ENCODE results near the gene SPPL3.

GRCh38 chr12:120798696-120799095 lies 105.5 kb downstream of the SPPL3 start:
- TF ChIP-seq POLR2AphosphoS5 (IDR thresholded peaks at IDR 0.05) (no peak), CTCF (IDR thresholded peaks at IDR 0.05 in 8 of 11, conservative IDR thresholded peaks at IDR 0.05 in 3 of 11) (no peak), POLR2A (IDR thresholded peaks at IDR 0.05) (no peak)
